Measurements from ENCODE around the gene NTRK1.

The NTRK1 gene

GRCh38 chr1:156894001-156894400 is 33.3 kb downstream of the NTRK1 start:
- TF ChIP-seq, protein P1, sequence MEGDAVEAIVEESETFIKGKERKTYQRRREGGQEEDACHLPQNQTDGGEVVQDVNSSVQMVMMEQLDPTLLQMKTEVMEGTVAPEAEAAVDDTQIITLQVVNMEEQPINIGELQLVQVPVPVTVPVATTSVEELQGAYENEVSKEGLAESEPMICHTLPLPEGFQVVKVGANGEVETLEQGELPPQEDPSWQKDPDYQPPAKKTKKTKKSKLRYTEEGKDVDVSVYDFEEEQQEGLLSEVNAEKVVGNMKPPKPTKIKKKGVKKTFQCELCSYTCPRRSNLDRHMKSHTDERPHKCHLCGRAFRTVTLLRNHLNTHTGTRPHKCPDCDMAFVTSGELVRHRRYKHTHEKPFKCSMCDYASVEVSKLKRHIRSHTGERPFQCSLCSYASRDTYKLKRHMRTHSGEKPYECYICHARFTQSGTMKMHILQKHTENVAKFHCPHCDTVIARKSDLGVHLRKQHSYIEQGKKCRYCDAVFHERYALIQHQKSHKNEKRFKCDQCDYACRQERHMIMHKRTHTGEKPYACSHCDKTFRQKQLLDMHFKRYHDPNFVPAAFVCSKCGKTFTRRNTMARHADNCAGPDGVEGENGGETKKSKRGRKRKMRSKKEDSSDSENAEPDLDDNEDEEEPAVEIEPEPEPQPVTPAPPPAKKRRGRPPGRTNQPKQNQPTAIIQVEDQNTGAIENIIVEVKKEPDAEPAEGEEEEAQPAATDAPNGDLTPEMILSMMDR (IDR thresholded peaks at IDR 0.05), result no peak
- TF ChIP-seq ZFX (IDR thresholded peaks at IDR 0.05; ENCODE audit: borderline replicate concordance), result no peak
- H3K27ac ChIP-seq, result no peak overlapping the region

- no peak for TF ChIP-seq ZFX (IDR thresholded peaks at IDR 0.05; ENCODE audit: borderline replicate concordance)
- TF ChIP-seq, protein P1 (IDR thresholded peaks at IDR 0.05), result no peak
- no peak overlapping the region for H3K27ac ChIP-seq
Observed at GRCh38 chr1:156894711-156895454, 34.2 kb downstream of the NTRK1 start.

DNA sequence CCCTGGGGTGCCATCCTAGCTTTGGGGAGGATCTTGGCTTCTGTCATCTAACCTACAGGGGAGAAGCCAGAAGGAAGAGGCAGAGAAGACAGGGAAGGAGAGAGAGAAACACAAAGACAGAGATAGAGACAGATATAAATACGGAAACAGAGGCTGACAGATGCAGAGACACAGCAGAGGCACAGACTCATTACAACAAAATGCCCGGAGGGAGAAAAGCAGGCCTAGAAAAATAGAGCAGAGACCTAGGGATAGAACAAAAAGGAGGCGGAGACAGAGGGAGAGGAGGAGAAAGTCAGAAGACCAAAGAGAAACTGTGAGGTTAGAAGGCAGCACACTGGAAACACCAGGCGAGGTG is 34.8 kb downstream of the NTRK1 start:
- no peak overlapping the region for H3K27ac ChIP-seq
- TF ChIP-seq ZFX (IDR thresholded peaks at IDR 0.05; ENCODE audit: borderline replicate concordance), result no peak
- TF ChIP-seq, protein P1 (IDR thresholded peaks at IDR 0.05), result no peak

- no peak for TF ChIP-seq ZFX (IDR thresholded peaks at IDR 0.05; ENCODE audit: borderline replicate concordance)
- TF ChIP-seq, protein P1 (IDR thresholded peaks at IDR 0.05), result no peak
- no peak overlapping the region for H3K27ac ChIP-seq
Observed at GRCh38 chr1:156895927-156896326, 35.3 kb downstream of the NTRK1 start.

- TF ChIP-seq, protein P1 (IDR thresholded peaks at IDR 0.05), result no peak
- TF ChIP-seq ZFX (IDR thresholded peaks at IDR 0.05; ENCODE audit: borderline replicate concordance), result no peak
Observed at GRCh38 chr1:156896490-156897033, 35.9 kb downstream of the NTRK1 start.

DNA sequence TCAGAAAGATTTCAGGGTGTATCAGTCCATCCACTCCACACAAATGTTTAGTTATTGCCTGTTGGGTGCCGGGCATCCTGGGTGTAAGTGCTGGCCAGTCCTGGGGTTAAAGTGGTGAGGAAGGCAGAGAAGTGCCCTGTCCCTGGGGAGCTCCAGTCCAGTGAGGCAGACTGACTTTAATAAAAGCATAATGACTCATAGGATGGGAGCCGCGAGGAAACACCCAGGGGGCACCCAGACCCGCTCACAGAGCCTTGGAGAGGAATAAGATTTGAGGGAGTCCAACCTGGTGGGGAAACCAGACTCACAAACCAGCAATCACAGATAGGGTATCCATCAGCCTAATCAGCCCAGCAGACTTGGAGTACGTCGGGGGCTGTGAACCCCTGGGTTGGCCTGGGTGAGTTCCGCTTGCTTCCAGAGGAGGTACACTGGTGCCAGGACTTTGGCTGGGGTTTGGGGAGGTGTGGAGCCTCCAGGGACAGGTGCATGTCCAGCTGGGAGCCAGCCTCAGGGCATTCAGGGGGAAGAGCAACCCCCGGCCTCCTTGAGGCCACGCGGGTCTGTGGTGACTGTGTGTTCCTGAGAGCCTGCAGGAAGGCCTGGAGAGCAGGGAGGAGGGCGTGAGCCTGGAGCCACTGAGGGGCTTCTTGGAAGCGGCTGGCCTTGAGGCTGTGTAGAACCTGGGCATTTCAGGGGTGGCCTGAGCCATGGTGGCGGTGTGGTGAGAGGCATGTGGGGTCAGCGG is 36.6 kb downstream of the NTRK1 start:
- TF ChIP-seq, protein P1 (IDR thresholded peaks at IDR 0.05), result no peak
- no peak overlapping the region for H3K27ac ChIP-seq

More at GRCh38 chr1:156896490-156897033, 35.9 kb downstream of the NTRK1 start:
- no peak overlapping the region for H3K27ac ChIP-seq

GRCh38 chr1:156898161-156898566 is 37.5 kb downstream of the NTRK1 start:
- no peak overlapping the region for H3K27ac ChIP-seq

More at GRCh38 chr1:156898161-156898566, 37.5 kb downstream of the NTRK1 start:
- TF ChIP-seq ZFX (IDR thresholded peaks at IDR 0.05; ENCODE audit: borderline replicate concordance), result no peak
- TF ChIP-seq, protein P1 (IDR thresholded peaks at IDR 0.05), result no peak
